Stimulated activated CD4-positive, alpha-beta T cell treated with anti-CD3 and anti-CD28 coated beads, TNF-alpha, amount 100 ng/mL, for 24 hours (primary cell): ENCODE measurements around the gene TWIST2.

ENCODE experiments used
- DNase-seq, 3 experiments: peaks; one replicate each; pipeline ENCODE4 v3.0.0-alpha.2; 2020; ENCODE audit warnings: low read depth in 3 of 3

The TWIST2 gene

GRCh38 chr2:238955648-238956531 lies 108.0 kb downstream of the TWIST2 start:
- no peak for DNase-seq

- no peak for DNase-seq
Observed at GRCh38 chr2:238956676-238957075, 108.8 kb downstream of the TWIST2 start.
